ENCODE data around the gene FCER2. TPM values are rescaled to one million over a fixed set of nuclear protein-coding genes. Genes with fewer than 3 reads are reported as not detected.

FCER2 gene
- total RNA-seq = not detected

GRCh38 chr19:7701654-7702457 is at the start of gene FCER2:
Gene FCER2, minus strand, starts transcription at chr19:7702131. Its CDS starts 2,371 bp downstream, at chr19:7699760.

GRCh38 chr19:7746903-7747884 is 45.3 kb upstream of the FCER2 start, which contains the start of gene CD209:
Gene CD209, minus strand, starts transcription at chr19:7747534. Its CDS starts 23 bp downstream, at chr19:7747511.

GRCh38 chr19:7732045-7732444 is 30.1 kb upstream of the FCER2 start, which contains the start of gene CLEC4G:
Gene CLEC4G, minus strand, starts transcription at chr19:7732110. Its CDS starts 8 bp downstream, at chr19:7732102.

GRCh38 chr19:7680606-7681339 is 21.2 kb downstream of the FCER2 start, which contains the start of gene TRAPPC5:
Gene TRAPPC5, plus strand, starts transcription at chr19:7680833. Its CDS starts 1,421 bp downstream, at chr19:7682254.

GRCh38 chr19:7676854-7677253 is 25.1 kb downstream of the FCER2 start, which contains the start of gene MCEMP1:
Gene MCEMP1, plus strand, starts transcription at chr19:7677090. Its CDS starts 31 bp downstream, at chr19:7677121.

GRCh38 chr19:7668842-7669241 is 33.1 kb downstream of the FCER2 start, which contains the start of gene RETN:
Gene RETN, plus strand, starts transcription at chr19:7669049. Its CDS starts 278 bp downstream, at chr19:7669327.

Other genes starting within 250 kb of the FCER2 start
- 1 to 10 TPM; 2.7 to 4.5 TPM for gene PEX11G, start 213.1 kb downstream of the FCER2 start, total RNA-seq
- gene ZNF358, start 186.0 kb downstream of the FCER2 start, total RNA-seq = 10 to 100 TPM; 15.7 to 22.0 TPM
- gene MCOLN1, start 179.5 kb downstream of the FCER2 start, total RNA-seq = 10 to 100 TPM; 16.0 to 23.7 TPM
- gene PNPLA6, start 166.4 kb downstream of the FCER2 start, total RNA-seq = 10 to 100 TPM; 82.6 to 88.2 TPM
- gene CAMSAP3, start 106.3 kb downstream of the FCER2 start, total RNA-seq = under 1 TPM in 1 of 2 donors, not detected in 1; under 0.01 TPM
- 10 to 100 TPM; 36.5 to 46.6 TPM for gene XAB2, start 72.6 kb downstream of the FCER2 start, total RNA-seq
- 10 to 100 TPM in 1 of 2 donors, 1 to 10 TPM in 1; 9.3 to 11.7 TPM for gene PET100, start 72.3 kb downstream of the FCER2 start, total RNA-seq
- not detected for gene PCP2, start 68.4 kb downstream of the FCER2 start, total RNA-seq
- 10 to 100 TPM in 1 of 2 donors, 1 to 10 TPM in 1; 9.6 to 37.3 TPM for gene STXBP2, start 65.0 kb downstream of the FCER2 start, total RNA-seq
- not detected for gene RETN, start 33.1 kb downstream of the FCER2 start, total RNA-seq
- not detected for gene MCEMP1, start 25.0 kb downstream of the FCER2 start, total RNA-seq
- 10 to 100 TPM; 17.2 to 19.3 TPM for gene TRAPPC5, start 21.3 kb downstream of the FCER2 start, total RNA-seq
- gene CLEC4G, start 30.0 kb upstream of the FCER2 start, total RNA-seq = not detected
- gene CD209, start 45.4 kb upstream of the FCER2 start, total RNA-seq = not detected
- not detected for gene CLEC4M, start 61.1 kb upstream of the FCER2 start, total RNA-seq
- 10 to 100 TPM; 11.3 to 18.9 TPM for gene EVI5L, start 128.1 kb upstream of the FCER2 start, total RNA-seq
- gene PRR36, start 172.3 kb upstream of the FCER2 start, total RNA-seq = not detected
- 1 to 10 TPM; 2.1 to 6.0 TPM for gene LRRC8E, start 186.4 kb upstream of the FCER2 start, total RNA-seq
- 10 to 100 TPM in 1 of 2 donors, 1 to 10 TPM in 1; 8.6 to 11.0 TPM for gene MAP2K7, start 201.7 kb upstream of the FCER2 start, total RNA-seq
- gene TGFBR3L, start 212.7 kb upstream of the FCER2 start, total RNA-seq = under 1 TPM in 1 of 2 donors, not detected in 1; 0.67 TPM
- gene SNAPC2, start 218.2 kb upstream of the FCER2 start, total RNA-seq = 10 to 100 TPM; 19.3 to 25.3 TPM
- gene CTXN1, start 224.0 kb upstream of the FCER2 start, total RNA-seq = under 1 TPM; 0.33 to 0.34 TPM
- gene TIMM44, start 241.5 kb upstream of the FCER2 start, total RNA-seq = 10 to 100 TPM; 38.2 to 57.9 TPM

Data from melanocyte of skin (primary cell).